Upper lobe of left lung (tissue), 6 donors: ENCODE results near the gene IMPACT. TPM values are rescaled to one million over a fixed set of nuclear protein-coding genes. Genes with fewer than 3 reads are reported as not detected.

Experiments used
- ATAC-seq, 2 donors: fragments of 200-7000 bp; cut with Tn5 transposase; one replicate each; pipeline ENCODE4 v1.9.1; 2022; ENCODE audit warnings: mild to moderate bottlenecking in 2 of 2, moderate library complexity in 2 of 2; ENCODE audit not compliant: low FRiP score in 2 of 2
- DNase-seq, 2 donors: peaks; one replicate each; pipeline ENCODE4 v3.0.0-alpha.2; 2019 to 2020
- H3K27ac ChIP-seq, 4 donors: fragments of 200-600 bp; sonication (generic); one replicate each; pipeline ENCODE4 v1.5.1; 2016 to 2019
- H3K27me3 ChIP-seq, 4 donors: fragments of 200-600 bp; sonication (generic); one replicate each; pipeline ENCODE4 v1.5.1; 2017 to 2019
- H3K36me3 ChIP-seq, 4 donors: fragments of 200-600 bp; sonication (generic); one replicate each; pipeline ENCODE4 v1.5.1; 2016 to 2019
- H3K4me1 ChIP-seq, 4 donors: fragments of 200-600 bp; sonication (generic); one replicate each; pipeline ENCODE4 v1.5.1; 2018 to 2019
- H3K4me3 ChIP-seq, 4 donors: fragments of 200-600 bp; sonication (generic); one replicate each; pipeline ENCODE4 v1.5.1; 2017 to 2019; ENCODE audit warnings: mild to moderate bottlenecking in 2 of 4, moderate library complexity in 1 of 4
- H3K9me3 ChIP-seq, 4 donors: fragments of 200-600 bp; sonication (generic); one replicate each; pipeline ENCODE4 v1.5.1; 2018 to 2019
- CTCF ChIP-seq, 6 experiments: fragments of 450-650 bp in 4 of 6; fragments of 200-600 bp in 2 of 6; sonication (generic) in 2 of 6; IDR thresholded peaks; one replicate each; pipeline ENCODE4 v1.5.1; 2016 to 2019; ENCODE audit warnings: antibody characterized with exemption in 6 of 6
- EP300 ChIP-seq, 4 donors: sonication (generic); formaldehyde crosslinking; IDR thresholded peaks; one replicate each; pipeline ENCODE4 v1.5.1; 2017; ENCODE audit warnings: antibody characterized with exemption in 4 of 4, control low read depth in 2 of 4
- POLR2A ChIP-seq, 4 donors: fragments of 450-650 bp; IDR thresholded peaks; one replicate each; pipeline ENCODE4 v1.5.1; 2016 to 2017; ENCODE audit warnings: antibody characterized with exemption in 4 of 4, mild to moderate bottlenecking in 2 of 4
- POLR2AphosphoS5 ChIP-seq, 2 donors: sonication (generic); formaldehyde crosslinking; IDR thresholded peaks; one replicate each; pipeline ENCODE4 v1.5.1; 2017; ENCODE audit warnings: antibody characterized with exemption in 2 of 2
- WGBS, 2 donors: methylation state at CpG; one replicate each; pipeline ENCODE4 v1.1.5; 2017 to 2018; 5-methylcytosine and 5-hydroxymethylcytosine counted together
- small RNA-seq, 4 donors: library from RNA; depleted of rRNA; stranded (forward); fragments of <200 nt; gene quantifications; one replicate each; pipeline ENCODE3, GENCODE V24; 2016
- total RNA-seq, 6 donors: library from RNA; depleted of rRNA in 4 of 6; stranded (reverse); fragments of >200 nt in 4 of 6; gene quantifications; one replicate each; pipeline versions ENCODE4 v1.1.0 to v1.2.1, GENCODE V29; 2016 to 2021
- donor health status: DM: no; HTN: no; CAD: no; lungs with moderate emphysema.
- donor health status: DM: no; HTN: yes; CAD: no; lungs with severe emphysema.

IMPACT gene
- total RNA-seq, 6 donors from 2014 or later: 4.6 to 40.8 (median 18.2) TPM

DNA sequence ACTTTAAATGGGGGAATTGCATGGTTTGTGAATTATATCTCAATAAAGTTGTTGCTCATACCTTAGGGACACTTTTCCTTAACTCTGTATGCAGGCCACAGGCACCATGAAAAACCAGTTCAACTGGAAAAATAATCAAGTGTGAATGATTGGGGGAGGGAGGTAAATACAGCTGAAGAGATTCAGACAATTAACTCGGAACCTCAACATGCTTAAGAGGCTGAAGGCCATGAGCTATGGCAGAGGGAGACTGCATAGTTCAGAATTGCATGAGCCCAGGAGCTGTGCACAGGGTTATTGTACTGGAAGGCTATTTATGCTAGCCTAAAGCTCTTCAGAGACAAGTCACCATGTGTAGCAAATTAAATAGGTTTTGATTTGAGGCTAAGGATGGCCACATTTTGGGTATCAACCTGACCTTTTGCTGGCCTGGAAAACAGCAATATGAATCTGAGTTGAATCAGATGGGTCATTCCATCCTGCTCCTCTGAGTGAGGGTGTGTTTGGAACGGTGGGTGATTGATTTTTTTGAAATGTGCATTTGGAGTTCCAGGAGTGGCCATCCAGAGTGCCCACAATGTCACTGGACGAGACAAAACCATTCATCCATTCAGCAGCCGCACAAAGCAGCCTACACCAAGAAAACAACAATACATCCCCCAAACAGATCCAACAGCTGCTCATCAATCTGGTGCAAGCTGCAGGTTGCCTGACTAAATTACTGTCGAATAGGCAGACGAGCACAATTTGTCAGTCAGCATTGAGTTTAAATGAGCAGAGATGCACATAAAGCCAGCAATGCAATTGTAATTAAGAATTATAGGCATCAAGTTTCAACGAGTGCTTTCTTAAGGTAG, 76.4 kb downstream of the IMPACT start:
- Histone ChIP-seq H3K4me1 (no peaks in the 10 kb centered on the region), H3K9me3 (no peaks in the 10 kb centered on the region), H3K27ac (no peak overlapping the region), H3K4me3 (no peak overlapping the region), H3K27me3 (no peaks in the 10 kb centered on the region), H3K36me3 (no peaks in the 10 kb centered on the region)
- 77 to 81% methylated on average over 7 of the region's 7 CpGs for WGBS, 2 donors
- no peak for TF ChIP-seq EP300 (IDR thresholded peaks at IDR 0.05)
- no peak for TF ChIP-seq POLR2A (IDR thresholded peaks at IDR 0.05)
- TF ChIP-seq CTCF (IDR thresholded peaks at IDR 0.05): no peak
- no peak for TF ChIP-seq POLR2AphosphoS5 (IDR thresholded peaks at IDR 0.05)
- DNase-seq (no peak), ATAC-seq (no peak)

Small RNAs within 50 kb of the gene (small RNA-seq; reads per million reads assigned to genes)
- 0 reads per million in 4 donors for gene RF00019

Other genes starting within 250 kb of the IMPACT start
- gene OSBPL1A, start 28.8 kb upstream of the IMPACT start, total RNA-seq: 10 to 100 TPM; 33.3 to 64.5 (median 55.4) TPM
- 1 to 10 TPM in 1 of 6 donors, under 1 TPM in 3, not detected in 2; 0.10 to 1.1 (median 0.45) TPM for gene HRH4, start 34.0 kb downstream of the IMPACT start, total RNA-seq